GM12878 (cell line): ENCODE results near the gene CACNA1B. TPM values are rescaled to one million over a fixed set of nuclear protein-coding genes. Genes with fewer than 3 reads are reported as not detected.

Experiments
- ATAC-seq: fragments of 200-7000 bp; cut with Tn5 transposase; 3 replicates; pipeline ENCODE4 v1.9.1; 2020; ENCODE audit warnings: mild to moderate bottlenecking, moderate library complexity
- BruUV-seq: library from RNA; stranded (reverse); fragments of 400-500 nt; replicated peaks from 2 replicates; lab custom pipeline; 2021; lab: Mats Ljungman, UMichigan
- CTCF ChIA-PET: fragments of 300-600 bp; sonication (Branson Sonifier 250); formaldehyde crosslinking; extraction: SDS; loops from one replicate; lab custom pipeline; 2021; ENCODE audit warnings: inconsistent platforms; lab: Yijun Ruan, JAX
- POLR2A ChIA-PET: fragments of 350-600 bp; formaldehyde crosslinking; extraction: SDS; loops from one replicate; lab custom pipeline; 2021; ENCODE audit warnings: inconsistent platforms; lab: Charles Lee
- RAD21 ChIA-PET: fragments of 300-600 bp; sonication (Branson Sonifier 250); formaldehyde crosslinking; loops from one replicate; lab custom pipeline; 2023; ENCODE audit warnings: antibody characterized with exemption; ENCODE audit not compliant: unreplicated experiment; lab: Charles Lee
- SMC1A ChIA-PET: fragments of 300-600 bp; sonication (Branson Sonifier 250); formaldehyde crosslinking; loops from one replicate; lab custom pipeline; 2023; ENCODE audit not compliant: unreplicated experiment, uncharacterized antibody; lab: Charles Lee
- DNase-seq: peaks from one replicate; pipeline ENCODE4 v3.0.0-alpha.2; 2011; ENCODE audit warnings: low read depth, low spot score
- FAIRE-seq: peaks from 3 replicates; lab custom pipeline; 2011; peaks lifted over from hg19 to GRCh38; lab: Jason Lieb, UNC
- H2AFZ ChIP-seq: 2 replicates; pipeline ENCODE4 v1.6.0; 2011; ENCODE audit warnings: low read depth, low read length, control low read depth; ENCODE audit not compliant: control insufficient read depth
- H3K27ac ChIP-seq: 2 replicates; pipeline ENCODE4 v1.5.1; 2011; ENCODE audit warnings: control low read depth; ENCODE audit not compliant: control insufficient read depth, insufficient read depth
- H3K27me3 ChIP-seq, 2 experiments: replicated peaks in 1 of 2; 2 replicates each; pipeline versions ENCODE4 v1.6.0 to v1.6.1; 2011; ENCODE audit warnings: low read length in 1 of 2; ENCODE audit not compliant: control insufficient read depth in 2 of 2, insufficient read depth in 2 of 2
- H3K36me3 ChIP-seq, 2 experiments: 2 replicates each; pipeline ENCODE4 v1.5.1; 2011; ENCODE audit warnings: low read length in 1 of 2; ENCODE audit not compliant: control insufficient read depth in 2 of 2, insufficient read depth in 2 of 2
- H3K4me1 ChIP-seq: 2 replicates; pipeline ENCODE4 v1.6.1; 2011; ENCODE audit warnings: mild to moderate bottlenecking, low read length, moderate library complexity, mixed read lengths; ENCODE audit not compliant: control insufficient read depth, insufficient read depth
- H3K4me2 ChIP-seq: 2 replicates; pipeline ENCODE4 v1.6.0; 2011; ENCODE audit warnings: control low read depth; ENCODE audit not compliant: control insufficient read depth, insufficient read depth
- H3K4me3 ChIP-seq: fragments of 200-600 bp; sonication (generic); 2 replicates; pipeline ENCODE4 v1.5.1; 2016
- H3K79me2 ChIP-seq: 2 replicates; pipeline ENCODE4 v1.6.0; 2011; ENCODE audit warnings: low read length; ENCODE audit not compliant: control insufficient read depth, insufficient read depth
- H3K9ac ChIP-seq: 2 replicates; pipeline ENCODE4 v1.8.0; 2011; ENCODE audit warnings: low read length, control low read depth, mixed read lengths; ENCODE audit not compliant: control insufficient read depth, insufficient read depth
- H3K9me3 ChIP-seq: replicated peaks from 3 replicates; pipeline ENCODE4 v1.5.1; 2011; ENCODE audit warnings: mild to moderate bottlenecking, low read length; ENCODE audit not compliant: control insufficient read depth, insufficient read depth
- H4K20me1 ChIP-seq: 2 replicates; pipeline ENCODE4 v1.6.0; 2011; ENCODE audit not compliant: control insufficient read depth, insufficient read depth
- BACH1 ChIP-seq: fragments of 450-650 bp; IDR thresholded peaks from 2 replicates; pipeline ENCODE4 v1.6.1; 2017; ENCODE audit warnings: mild to moderate bottlenecking, borderline replicate concordance
- CHD2 ChIP-seq: IDR thresholded peaks from 2 replicates; pipeline ENCODE4 v1.6.1; 2011; ENCODE audit warnings: low read depth, low read length, improper control_type of control experiment, borderline replicate concordance
- EZH2 ChIP-seq: IDR thresholded peaks from 2 replicates; pipeline ENCODE4 v1.6.1; 2012; ENCODE audit warnings: low read depth, mild to moderate bottlenecking, control low read depth, inconsistent platforms, low read length, borderline replicate concordance; ENCODE audit not compliant: control insufficient read depth
- FOXK2 ChIP-seq: fragments of 450-650 bp; IDR thresholded peaks from 2 replicates; pipeline ENCODE4 v1.6.1; 2017; ENCODE audit warnings: mild to moderate bottlenecking, moderate library complexity
- IKZF1 ChIP-seq: fragments of 450-650 bp; conservative IDR thresholded peaks from 2 replicates; pipeline ENCODE4 v1.6.1; 2017; ENCODE audit warnings: antibody characterized with exemption, mild to moderate bottlenecking
- IRF5 ChIP-seq: fragments of 450-650 bp; IDR thresholded peaks from 2 replicates; pipeline ENCODE4 v1.6.1; 2017; ENCODE audit warnings: borderline replicate concordance
- MEF2B ChIP-seq: fragments of 450-650 bp; IDR thresholded peaks from 2 replicates; pipeline ENCODE4 v1.6.1; 2018; ENCODE audit warnings: mild to moderate bottlenecking, moderate library complexity; ENCODE audit not compliant: partially characterized antibody, poor library complexity, severe bottlenecking
- NFIC ChIP-seq: IDR thresholded peaks from 2 replicates; pipeline ENCODE4 v1.6.1; 2012; ENCODE audit warnings: low read depth, mild to moderate bottlenecking, inconsistent platforms, low read length, moderate library complexity
- TCF7 ChIP-seq: IDR thresholded peaks from 2 replicates; pipeline ENCODE4 v1.6.1; 2014; ENCODE audit warnings: antibody characterized with exemption, borderline replicate concordance
- ZBTB40 ChIP-seq: fragments of 450-650 bp; IDR thresholded peaks from 2 replicates; pipeline ENCODE4 v1.6.1; 2016; ENCODE audit warnings: mild to moderate bottlenecking, moderate library complexity, borderline replicate concordance
- WGBS: methylation state at CpG from one replicate; pipeline ENCODE4 v1.1.6; 2016; ENCODE audit warnings: low lambda C conversion rate; ENCODE audit not compliant: insufficient replicate concordance, insufficient coverage; ENCODE audit errors: missing lambda C conversion rate; 5-methylcytosine and 5-hydroxymethylcytosine counted together
- in situ Hi-C: fragments of 300-500 bp; cut with MboI; formaldehyde crosslinking; loops from 9 replicates; pipeline ENCODE4 v1.14.3; 2018; ENCODE audit warnings: mixed read lengths
- intact Hi-C: fragments of 100-400 bp; cut with micrococcal nuclease; formaldehyde crosslinking; loops from one replicate; pipeline ENCODE4 v1.14.2; 2022; ENCODE audit not compliant: unreplicated experiment
- polyA plus RNA-seq, 11 experiments: library from polyadenylated mRNA; depleted of rRNA in 4 of 11; unstranded in 6 of 11; stranded (reverse) in 5 of 11; fragments of >200 nt; fragmentation: Nextera tagmentation in 4 of 11; fragmentation: Illumina TruSeq in 1 of 11; extraction: Ambion mirVana in 4 of 11; extraction: Trizol in 1 of 11; gene quantifications; 1 replicate in 1 of 11; 2 replicates in 10 of 11; pipeline versions ENCODE4 v1.2.1 to v1.2.3, GENCODE V29; 2011 to 2016; ENCODE audit warnings: inconsistent platforms in 2 of 11, missing spikeins in 2 of 11, low read depth in 1 of 11
- total RNA-seq, 4 experiments: library from RNA; depleted of rRNA in 3 of 4; stranded (reverse); fragments of >200 nt in 3 of 4; fragmentation: Illumina TruSeq in 1 of 4; extraction: Trizol in 1 of 4; gene quantifications; 2 replicates each; pipeline versions ENCODE4 v1.2.1 to v1.2.3, GENCODE V29; 2013 to 2021
- TF ChIP-seq, protein P1 (sequence below): IDR thresholded peaks from 2 replicates; pipeline ENCODE4 v1.6.1; 2011; ENCODE audit warnings: borderline replicate concordance, low read depth, mild to moderate bottlenecking, moderate library complexity, low read length; ENCODE audit not compliant: insufficient read depth, poor library complexity, severe bottlenecking

Gene CACNA1B
- total and polyA plus RNA-seq, 10 of the 15 experiments (the other 5 are each of a cell fraction or from before 2014, with no cell fraction given): 0.01 to 0.03 (median 0.01) TPM; not detected in 7

- TF ChIP-seq ZBTB40 (no peak), TCF7 (no peak), IKZF1 (no peak), CHD2 (no peak), FOXK2 (no peak), NFIC (no peak)
- TF ChIP-seq, all 136 proteins: peak for 0
These were observed 137.0 kb downstream of the CACNA1B start (continued) for GRCh38 chr9:138014563-138014945.

GRCh38 chr9:138015021-138015829, 137.6 kb downstream of the CACNA1B start:
- POLR2A ChIA-PET: no interaction called here
- CTCF ChIA-PET: no interaction called here
- FAIRE-seq (no peak), DNase-seq (no peak), ATAC-seq (no peak)
- in situ Hi-C loops: no loop called here
- Histone ChIP-seq H3K4me1 (no peaks in the 10 kb centered on the region), H3K9me3 (no peaks in the 10 kb centered on the region), H2AFZ (no peak overlapping the region), H3K9ac (no peak overlapping the region), H4K20me1 (no peaks in the 10 kb centered on the region), H3K36me3 (no peaks in the 10 kb centered on the region), H3K27ac (no peak overlapping the region), H3K27me3 (no peaks in the 10 kb centered on the region; a peak in 1 of 4 replicates), H3K79me2 (no peaks in the 10 kb centered on the region), H3K4me2 (no peak overlapping the region), H3K4me3 (no peak overlapping the region)
- BruUV-seq: no TSS peak
- intact Hi-C loops: no loop called here
- 31% methylated on average over 25 of the region's 25 CpGs for WGBS
- RAD21 ChIA-PET: no interaction called here
- SMC1A ChIA-PET: no interaction called here
- TF ChIP-seq EZH2: no peak
- no peak for TF ChIP-seq MEF2B
- TF ChIP-seq IRF5: no peak
- TF ChIP-seq, protein P1, sequence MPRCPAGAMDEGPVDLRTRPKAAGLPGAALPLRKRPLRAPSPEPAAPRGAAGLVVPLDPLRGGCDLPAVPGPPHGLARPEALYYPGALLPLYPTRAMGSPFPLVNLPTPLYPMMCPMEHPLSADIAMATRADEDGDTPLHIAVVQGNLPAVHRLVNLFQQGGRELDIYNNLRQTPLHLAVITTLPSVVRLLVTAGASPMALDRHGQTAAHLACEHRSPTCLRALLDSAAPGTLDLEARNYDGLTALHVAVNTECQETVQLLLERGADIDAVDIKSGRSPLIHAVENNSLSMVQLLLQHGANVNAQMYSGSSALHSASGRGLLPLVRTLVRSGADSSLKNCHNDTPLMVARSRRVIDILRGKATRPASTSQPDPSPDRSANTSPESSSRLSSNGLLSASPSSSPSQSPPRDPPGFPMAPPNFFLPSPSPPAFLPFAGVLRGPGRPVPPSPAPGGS: no peak
- no peak for TF ChIP-seq BACH1
